GM12875 (cell line): Measurements from ENCODE around the gene CHRNB2.

Experiments used
- H3K4me3 ChIP-seq: one replicate; pipeline ENCODE4 v1.5.1; 2011; ENCODE audit warnings: low read depth, low read length, control low read depth
- CTCF ChIP-seq: IDR thresholded peaks from 2 replicates; pipeline ENCODE4 v1.5.1; 2011; ENCODE audit warnings: low read depth, mild to moderate bottlenecking, control low read depth, inconsistent platforms, low read length, moderate library complexity, borderline replicate concordance; ENCODE audit not compliant: insufficient read depth

The CHRNB2 gene

GRCh38 chr1:154614247-154614646, 46.7 kb downstream of the CHRNB2 start:
- TF ChIP-seq CTCF: no peak
- no peak overlapping the region for H3K4me3 ChIP-seq

DNA sequence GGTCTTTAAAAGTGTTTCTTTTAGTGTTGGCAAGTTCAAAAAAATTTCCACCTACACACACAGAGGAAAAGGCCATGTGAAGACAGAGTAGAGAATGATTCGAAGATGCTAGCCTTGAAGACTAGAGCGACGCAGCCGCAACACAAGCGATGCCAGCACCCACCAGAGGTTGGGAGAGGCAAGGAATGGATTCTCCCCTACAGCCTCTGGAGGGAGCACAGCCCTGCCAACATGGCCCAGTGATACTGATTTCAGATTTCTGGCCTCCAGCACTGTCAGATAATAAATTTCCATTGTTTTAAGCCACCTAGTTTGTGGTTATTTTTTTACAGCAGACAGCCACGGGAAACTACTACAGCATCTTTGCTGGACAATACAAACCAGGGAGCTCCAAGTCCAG, 47.3 kb downstream of the CHRNB2 start:
- no peak overlapping the region for H3K4me3 ChIP-seq
- no peak for TF ChIP-seq CTCF

GRCh38 chr1:154615411-154615810, 47.8 kb downstream of the CHRNB2 start:
- no peak overlapping the region for H3K4me3 ChIP-seq
- no peak for TF ChIP-seq CTCF

- H3K4me3 ChIP-seq: no peak overlapping the region
- TF ChIP-seq CTCF: no peak
These were observed 49.2 kb downstream of the CHRNB2 start for GRCh38 chr1:154616659-154617345.

DNA sequence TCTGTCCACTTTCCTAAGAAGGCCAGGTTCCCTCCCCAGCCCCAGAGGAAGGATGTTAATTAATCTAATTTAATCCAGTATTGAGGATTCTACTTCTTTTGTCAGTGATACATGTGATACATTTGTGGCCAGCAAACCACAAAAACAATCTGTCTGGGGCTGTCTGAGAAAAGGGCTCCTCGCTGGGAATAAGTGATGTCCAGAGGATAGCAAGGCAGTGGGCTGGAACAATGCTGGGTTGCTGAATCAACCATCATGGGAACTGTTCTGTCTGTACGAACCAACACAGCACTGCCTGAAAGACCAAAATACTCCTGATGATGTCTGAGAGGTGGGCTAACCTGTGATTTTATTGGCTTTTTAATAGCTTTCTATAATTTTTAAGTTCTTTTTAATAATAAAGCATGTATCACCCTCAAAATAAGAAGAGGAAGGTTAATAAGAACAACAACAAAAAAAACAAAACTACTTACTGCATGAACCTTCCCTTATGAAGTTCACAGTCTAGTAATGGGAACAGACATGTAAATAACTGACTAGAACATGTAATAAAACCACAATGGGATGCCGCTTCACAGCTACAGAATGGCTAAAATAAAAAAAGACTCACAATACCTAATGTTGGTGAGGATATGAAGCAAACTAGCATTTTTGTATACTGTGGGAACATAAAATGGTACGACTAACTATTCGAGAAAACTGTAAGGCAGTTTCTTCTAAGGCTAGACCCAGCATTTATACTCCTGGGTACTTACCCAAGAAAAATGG, 51.8 kb downstream of the CHRNB2 start:
- no peak overlapping the region for H3K4me3 ChIP-seq
- TF ChIP-seq CTCF: no peak

DNA sequence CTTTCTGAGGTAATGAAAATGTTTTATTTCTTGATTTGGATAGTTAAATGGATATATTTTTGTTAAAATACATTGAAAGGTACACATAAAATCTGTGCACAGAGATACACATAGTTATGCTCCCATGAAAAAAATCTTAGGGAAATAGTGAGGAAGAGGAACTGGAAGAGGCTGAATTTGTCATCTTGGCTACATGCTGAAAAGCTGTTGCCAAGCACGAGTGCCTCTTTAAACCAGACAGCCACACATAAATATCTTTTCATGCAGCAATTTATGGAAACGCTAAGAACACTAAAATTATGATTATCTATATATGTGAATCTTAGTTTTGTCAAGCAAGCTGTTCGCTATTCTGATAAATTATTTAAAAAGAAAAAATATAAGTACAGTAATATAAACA, 53.2 kb downstream of the CHRNB2 start:
- no peak overlapping the region for H3K4me3 ChIP-seq
- TF ChIP-seq CTCF: no peak

DNA sequence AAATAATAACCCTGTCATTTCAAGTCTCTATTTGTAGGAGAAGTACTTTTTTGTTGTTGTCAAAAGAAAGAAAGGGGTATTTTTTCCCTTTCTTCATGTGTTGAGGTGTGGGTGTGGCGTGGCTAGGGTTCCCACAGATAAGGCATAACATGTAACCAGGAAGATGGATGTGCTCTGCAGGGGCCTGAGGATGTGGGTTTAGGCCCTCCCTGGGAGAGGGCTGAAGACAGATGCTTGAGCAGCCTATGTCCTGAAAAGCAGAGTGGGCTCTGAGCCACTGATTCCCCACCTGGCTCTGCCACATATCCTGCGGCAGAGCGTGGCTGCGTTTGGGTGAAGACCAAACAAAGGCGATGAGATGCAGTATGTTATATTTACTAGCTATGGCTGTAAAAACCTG, 54.3 kb downstream of the CHRNB2 start:
- TF ChIP-seq CTCF: no peak
- H3K4me3 ChIP-seq: no peak overlapping the region
